Superior temporal gyrus (tissue), 1 donor: ENCODE data around the gene WNT11.

Source experiments
- DNase-seq: peaks from one replicate; pipeline ENCODE4 v3.0.0-alpha.2; 2016; ENCODE audit errors: extremely low spot score

The WNT11 gene

DNA sequence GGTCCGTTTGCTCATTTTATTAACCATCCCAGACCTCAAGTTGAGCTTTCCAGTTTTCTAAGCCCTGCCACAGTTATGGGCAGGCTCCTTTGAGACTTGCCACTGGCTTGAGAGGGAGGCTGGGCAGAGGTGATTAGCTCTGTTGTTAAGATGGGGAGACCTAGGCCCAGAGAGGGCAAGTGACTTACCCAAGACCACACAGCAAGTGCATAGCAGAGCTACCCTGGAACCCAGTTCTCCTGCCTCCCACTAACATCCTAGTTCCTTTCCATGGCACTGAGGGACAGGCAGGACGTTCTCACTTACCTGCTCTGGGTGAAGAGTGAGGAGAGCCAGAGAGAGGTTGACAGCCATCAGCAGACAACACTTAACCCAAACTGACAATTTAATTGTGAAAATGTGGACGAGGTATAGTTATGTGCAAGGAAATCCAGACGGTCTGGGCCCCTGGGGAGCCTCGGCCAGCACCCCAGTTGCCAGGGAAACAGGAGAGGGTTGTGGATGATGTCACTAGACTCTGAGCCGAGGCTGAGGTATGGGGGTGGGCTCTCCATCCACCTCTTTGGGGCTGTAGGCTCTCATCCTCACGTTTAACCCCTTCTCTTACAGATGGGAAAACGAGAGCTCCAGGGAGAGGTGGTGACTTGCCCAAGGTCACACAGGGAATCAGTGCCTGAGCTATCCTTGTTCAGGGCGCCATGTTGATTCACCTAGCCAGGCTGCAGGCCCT is 12.3 kb upstream of the WNT11 start:
- no peak for DNase-seq

DNA sequence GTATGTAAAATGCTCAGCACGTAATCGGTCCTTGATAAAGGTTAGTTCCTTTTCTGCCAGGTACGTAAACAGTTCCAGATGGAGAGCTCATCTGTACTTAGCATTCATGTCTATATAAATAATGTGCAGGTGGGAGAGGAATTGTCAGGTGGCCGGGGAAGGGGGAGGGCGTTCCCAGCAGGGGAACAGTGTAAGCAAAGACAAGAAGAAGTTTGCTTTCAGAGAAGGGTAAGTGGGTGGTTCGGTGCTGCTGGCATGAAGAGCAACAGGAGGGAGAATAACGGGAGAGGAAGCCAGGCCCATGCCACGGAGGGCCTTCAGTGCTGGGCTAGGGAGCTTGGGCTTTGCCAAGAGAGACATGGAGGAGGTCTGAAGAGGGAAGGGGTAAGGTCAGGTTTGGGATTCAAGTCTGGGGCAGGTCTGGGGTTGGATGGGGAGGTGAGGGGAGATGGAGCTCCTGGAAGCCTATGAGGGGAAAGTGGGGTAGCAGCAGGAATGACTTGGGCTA is 11.4 kb upstream of the WNT11 start:
- DNase-seq = no peak

DNA sequence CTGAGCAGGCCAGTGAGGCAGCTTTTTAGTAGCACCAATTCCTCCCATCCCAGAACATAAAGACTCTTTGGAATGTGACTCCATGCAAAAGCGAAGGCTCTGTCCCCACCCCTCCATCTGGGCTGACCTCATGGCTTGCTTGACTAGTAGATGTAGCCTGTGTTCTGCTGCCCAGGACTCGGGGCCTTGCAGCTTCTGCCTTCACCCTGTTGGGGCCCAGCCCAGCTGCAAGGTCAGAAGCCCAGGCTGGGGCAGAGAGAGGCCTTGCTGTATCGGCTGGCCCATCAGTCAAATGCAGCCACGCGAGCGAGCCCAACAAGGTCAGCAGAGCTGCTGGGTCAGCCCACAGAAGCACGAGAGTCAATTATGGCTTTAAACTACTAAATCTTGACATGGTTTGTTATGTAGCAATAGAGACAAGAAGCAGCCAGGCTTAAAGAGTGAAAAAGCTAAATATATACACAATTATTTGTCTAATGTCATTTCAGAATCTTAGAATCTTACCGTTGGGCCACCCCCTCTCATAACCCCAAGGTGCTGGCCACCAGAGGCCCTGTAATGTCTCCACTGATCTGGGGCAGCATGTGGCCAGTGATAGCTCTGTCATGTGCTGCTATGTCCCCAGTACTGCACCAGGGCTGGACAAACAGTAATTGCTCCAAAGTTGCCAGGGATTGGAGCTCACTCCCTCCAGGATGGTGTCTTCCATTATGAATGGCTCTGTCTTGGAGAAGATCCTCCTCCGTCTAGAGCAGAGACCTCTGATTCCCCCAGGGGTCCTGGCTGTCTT is 10.4 kb upstream of the WNT11 start:
- no peak for DNase-seq

DNA sequence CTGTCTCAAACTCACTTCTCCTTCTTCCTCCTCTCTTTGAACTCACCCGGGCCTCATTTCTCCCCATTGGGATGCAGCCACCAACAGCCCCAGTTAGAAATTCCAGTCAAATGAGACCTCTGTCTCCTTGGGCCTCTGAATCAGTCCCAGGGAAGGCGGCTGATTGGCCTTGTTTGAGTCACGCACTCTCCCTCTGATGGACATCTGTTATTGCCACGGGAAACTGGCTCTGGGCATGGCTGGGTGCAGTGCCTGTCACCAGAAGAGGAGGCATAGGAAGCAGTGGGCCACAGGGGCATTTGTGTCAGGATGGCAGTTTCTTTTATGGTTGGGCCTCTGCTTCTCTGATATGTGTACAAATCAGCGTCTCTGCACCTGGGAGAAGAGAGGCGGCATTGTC is 9.6 kb upstream of the WNT11 start:
- no peak for DNase-seq

DNA sequence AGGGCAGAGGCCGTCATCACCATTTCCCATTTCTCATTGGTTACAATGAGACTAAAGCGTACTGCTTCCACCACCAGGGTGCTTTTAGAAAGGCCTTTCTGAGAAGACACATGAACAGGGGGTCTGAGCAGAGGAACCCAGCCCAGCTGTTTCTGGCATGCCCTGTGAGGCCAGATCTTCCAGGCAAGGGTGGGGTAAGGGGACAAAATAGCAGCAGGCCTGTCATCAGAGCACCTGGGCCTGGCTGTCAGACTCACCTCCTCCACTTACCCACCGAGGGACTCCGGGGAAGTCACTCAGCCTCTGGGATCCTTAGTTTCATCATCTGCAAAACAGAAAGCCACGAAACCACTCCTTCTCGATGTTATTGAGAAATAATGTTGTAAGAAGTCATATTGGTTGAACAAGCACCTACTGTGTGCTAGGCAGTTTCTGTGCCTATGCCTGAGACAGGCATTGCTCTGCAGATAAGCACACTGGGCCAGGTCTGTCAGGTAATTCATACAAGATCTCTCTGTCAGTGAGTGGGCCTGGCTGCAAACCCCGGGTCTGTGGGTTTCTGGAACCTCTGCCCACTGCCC is 8.8 kb upstream of the WNT11 start:
- DNase-seq = no peak

DNA sequence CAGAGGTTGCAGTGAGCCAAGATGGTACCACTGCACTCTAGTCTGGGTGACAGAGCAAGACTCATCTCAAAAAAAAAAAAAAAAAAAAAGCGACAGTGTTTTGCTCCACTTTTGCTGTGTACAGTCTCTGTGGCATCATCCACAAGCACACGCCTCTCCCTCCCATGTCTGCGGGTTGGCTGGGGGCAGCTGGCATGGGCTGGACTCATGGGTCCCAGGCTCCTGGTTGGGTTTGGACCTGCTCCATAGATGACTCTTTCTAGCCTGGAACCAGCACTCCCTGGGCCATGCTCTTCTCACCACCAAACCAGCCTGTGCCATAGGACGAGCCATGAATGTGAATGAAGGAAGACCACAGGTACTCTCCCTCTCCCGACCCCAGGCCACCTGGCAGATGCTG is 7.9 kb upstream of the WNT11 start:
- DNase-seq = no peak

DNA sequence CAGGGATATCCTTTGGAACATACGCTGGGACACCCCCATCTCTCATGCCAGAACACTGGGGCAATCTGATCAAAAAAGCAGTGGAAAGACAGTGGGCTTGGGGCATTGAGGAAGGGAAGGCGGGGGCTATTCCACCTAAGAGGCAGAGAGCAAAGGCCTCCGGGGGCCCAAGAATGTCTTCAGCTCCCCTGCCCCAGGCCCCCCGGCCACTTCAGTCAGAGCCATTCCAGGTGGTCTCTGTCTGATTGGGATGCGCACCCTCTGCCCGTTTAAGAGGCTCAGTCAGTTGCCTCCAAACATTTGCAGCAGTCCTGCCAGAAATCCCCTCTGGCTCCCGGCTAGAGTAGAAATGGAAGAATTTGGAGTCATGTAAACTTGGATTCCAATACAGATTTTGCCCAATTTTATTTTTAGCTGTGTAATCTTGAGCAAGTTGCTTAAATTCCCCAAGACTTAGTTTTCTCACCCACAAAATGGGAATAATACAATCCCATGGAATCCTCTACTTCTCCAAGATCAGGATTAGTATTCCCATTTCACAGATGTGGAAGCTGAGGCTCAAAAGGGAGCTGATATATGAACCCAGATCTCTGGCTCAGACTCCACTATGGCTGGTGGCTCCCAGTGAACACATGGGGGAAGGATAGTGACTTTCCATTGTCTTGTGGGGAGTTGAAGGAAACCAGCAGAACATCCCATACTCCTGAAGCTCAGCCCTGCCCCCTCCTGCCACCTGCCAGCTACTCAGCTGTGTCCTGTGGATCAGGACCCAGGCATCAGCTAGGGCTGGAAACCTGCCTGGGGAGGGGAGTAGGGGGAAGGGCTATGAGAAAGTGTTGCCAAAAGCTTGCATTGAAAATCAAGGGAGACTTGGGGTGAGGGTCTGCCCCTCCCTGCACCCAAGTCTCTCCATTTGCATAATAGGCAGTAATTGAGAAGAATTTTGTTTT is 6.1 kb upstream of the WNT11 start:
- no peak for DNase-seq

DNA sequence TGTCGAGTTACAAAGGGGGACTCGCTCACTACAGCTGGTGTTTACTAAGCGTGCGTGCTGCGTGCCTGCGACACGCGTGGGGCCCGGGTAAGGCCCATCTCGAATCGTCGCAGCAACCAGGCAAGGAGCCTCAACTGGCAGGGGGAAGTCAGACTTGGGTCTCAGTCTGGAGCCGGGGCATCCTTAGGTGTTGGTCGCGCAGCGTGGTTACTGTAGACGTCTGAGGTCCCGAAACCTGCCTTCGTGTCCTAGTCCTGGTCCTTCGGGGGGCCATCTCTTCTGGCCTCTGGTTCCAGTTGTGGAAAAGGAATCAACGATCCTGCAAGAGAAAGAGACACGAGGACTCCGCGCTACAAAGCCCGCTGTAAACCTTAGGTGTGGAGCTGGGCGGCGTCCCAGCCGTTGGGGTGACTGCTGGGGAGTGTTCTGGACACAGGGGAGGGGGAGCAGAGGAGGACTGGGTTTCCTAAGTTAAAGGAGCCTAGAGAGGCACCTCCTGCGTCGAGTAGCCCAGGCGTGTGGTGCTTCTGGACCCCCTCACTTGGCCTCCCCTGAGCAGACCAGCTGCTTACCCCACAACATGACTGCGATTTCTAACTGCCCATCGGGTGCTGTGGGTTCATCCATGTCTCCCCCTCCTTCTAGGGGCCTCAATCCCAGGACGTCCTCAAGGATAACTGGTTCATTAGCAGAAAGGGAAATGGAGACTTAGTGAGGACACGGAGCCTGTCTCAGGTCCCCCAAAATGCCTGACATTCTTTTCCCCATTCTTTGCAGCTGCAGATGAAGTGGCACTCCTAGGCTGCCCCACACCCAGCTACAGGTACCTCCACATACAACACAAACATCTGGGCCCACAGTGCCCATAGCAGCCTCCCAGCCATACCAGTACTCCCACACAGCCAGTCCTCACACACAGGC is 4.9 kb upstream of the WNT11 start:
- no peak for DNase-seq

DNA sequence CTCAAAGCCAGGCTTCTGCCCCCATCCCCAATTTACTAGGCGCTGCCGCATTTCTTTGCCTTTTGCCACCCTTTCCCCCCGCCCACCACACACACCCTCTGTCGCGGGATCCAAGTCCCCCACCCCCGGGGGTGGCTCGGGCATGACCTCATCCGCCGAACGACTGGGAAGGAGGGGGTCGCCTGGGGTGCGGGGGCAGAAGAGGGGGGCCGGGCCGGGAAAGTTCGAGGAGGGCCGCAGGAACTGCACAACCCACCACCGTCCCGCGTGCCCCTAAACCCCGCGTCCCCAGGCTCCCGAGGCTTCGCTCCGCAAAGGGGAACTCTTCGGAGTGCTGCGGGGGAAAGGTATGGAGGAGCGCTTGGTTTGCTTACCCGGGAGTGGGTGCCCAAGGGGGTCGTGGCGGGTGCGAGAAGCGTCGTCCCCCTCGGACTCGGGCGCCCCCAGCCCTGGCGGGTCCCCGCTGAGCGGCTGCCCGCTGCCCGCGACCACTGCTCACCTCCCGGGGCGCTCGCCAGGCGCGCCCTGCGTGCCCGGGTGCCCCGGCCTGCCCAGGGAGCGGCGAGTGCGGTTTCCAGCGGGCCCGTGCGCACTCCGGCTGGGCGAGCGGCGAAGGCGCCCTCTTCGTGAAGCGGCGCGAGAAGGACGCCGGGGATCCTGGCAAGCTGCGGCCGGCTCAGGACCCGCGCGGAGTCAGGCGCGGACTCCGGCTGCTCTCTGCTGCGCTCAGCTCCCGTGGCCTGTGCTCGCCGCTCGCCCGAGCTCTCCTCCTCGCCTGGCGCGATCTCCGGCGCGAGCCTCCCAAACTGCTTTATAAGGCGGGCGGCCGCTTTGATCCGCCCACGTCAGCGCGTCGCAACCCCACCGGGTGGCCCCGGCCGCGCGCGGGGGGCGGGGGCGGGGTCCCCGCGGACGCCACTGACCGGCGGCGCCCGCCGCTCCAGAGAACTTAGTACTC is 4.0 kb upstream of the WNT11 start:
- no peak for DNase-seq

DNA sequence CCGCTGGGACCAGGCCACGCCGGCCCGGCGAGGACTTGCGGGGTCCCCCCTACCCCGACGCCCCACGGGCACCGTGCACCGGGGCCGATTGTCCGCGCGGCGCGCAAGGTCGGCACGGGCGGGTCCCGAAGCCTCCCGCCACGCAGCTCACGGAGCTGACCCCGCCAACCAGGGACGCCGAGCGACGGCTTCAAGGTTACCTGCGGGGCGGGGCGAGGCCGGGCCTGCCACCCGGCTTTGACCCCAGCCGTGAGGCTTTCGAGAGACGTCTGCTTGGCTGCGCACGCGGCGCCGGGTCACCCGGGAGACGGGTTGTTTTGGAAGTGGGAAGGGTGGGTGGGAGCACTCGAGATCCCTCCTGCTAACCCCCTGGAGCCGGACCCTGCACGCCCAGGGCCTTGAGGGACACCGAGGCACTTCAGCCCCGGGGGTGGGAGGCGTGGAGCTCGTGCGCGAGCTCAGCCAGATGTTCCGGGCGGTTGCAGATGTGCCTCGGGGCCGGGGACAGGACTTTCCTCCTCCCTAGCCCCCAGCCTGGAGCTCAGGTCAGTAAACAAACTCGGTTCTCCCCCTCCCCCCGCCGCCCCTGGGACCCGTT is 3.2 kb upstream of the WNT11 start:
- DNase-seq = no peak

DNA sequence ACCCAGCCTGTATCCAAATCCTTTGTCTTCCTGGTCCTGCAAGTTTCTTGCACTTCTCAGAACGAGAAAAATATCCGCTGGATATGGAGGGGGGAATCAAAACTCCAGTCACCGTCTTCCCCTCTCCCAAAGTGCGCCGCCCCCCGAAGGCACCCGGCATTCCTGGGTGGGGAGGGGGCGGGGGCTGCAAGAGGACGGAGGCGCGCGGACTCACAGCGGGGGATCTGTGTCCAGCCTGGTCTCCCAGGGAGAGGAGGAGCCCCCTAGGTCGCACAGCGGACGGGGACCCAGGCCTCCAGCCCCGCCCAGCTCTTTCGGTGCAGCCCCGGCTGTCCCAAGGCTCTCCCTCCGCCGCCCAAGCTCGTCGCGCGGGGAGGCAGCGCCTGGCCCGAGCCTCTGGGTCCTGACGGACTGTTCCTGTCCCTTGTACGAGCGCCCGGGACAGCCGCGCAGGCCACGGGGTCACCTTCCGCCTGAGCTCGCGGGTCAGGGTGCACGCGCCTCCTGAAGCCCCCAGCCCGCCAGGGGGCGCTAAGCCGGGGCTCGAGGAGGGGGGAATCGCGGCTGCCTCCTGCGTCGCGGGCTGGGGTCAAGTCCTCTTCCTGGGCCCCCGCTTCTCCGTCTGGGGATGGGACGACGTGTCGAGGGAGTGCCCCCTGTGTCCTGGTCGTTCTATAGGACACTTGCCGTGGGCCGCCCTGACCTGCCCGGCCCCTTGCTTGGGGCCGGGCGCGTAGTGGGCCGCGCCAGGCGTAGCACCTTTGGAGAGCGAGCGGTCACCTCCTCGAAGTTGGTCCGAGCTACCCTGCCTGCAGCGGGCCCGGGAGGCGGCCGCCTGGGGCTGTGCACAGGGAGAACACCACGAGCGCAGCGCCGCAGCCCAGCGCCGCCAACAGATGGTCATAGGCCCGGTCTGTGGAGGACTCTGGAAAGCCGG is 2.4 kb upstream of the WNT11 start:
- peak; percentile 55 for DNase-seq

DNA sequence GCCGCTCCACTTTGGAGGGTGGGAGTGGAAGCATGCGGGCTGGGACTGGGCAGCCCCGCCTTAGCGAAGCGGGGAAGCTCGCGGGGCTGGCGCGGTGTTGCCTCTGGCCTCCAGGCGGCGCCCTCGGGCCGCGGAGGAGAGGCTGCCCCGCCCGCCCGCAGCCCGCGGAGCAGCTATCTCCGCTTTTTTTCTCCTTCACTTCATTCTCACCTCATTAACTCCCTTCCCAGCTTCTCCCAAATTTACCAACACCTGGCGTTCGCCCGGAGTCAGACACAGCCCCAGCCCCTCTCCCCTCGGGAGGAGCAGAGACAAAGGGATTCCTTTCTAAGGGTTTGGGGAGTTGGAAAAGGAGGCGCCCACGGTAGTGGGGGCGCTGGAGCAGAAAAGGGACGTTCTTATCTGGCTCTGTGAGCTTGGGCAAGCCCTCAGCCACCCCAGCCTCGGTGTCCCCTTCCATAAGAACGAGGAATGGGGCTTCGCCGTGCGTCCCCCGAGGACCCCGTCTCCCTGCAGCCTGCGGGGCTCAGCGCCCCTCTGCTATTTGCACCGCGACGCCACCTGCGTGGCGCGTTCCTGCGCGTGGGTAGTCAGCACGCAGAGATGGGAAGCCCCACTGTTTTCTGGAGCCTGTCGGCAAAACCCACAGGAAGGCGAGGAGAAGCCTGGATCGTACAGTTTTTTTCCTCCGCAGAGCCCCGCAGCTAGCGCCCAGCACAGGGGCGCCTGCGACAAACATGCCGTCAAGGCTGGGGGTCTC is 1.5 kb upstream of the WNT11 start:
- DNase-seq = peak; percentile 75

DNA sequence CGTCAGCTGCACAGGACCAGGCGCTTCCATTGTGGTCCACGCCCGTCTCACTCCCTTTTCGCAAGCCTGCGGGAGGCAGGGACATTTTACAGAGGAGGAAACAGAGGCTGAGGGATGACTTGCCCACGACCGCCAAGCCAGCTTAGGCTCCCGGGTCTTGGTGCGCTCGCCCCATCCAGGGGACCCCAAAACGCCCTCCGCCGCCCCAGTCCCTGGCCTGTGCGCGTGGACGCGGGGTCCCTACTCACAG is 300 bp downstream of the WNT11 start:
- DNase-seq = no peak

DNA sequence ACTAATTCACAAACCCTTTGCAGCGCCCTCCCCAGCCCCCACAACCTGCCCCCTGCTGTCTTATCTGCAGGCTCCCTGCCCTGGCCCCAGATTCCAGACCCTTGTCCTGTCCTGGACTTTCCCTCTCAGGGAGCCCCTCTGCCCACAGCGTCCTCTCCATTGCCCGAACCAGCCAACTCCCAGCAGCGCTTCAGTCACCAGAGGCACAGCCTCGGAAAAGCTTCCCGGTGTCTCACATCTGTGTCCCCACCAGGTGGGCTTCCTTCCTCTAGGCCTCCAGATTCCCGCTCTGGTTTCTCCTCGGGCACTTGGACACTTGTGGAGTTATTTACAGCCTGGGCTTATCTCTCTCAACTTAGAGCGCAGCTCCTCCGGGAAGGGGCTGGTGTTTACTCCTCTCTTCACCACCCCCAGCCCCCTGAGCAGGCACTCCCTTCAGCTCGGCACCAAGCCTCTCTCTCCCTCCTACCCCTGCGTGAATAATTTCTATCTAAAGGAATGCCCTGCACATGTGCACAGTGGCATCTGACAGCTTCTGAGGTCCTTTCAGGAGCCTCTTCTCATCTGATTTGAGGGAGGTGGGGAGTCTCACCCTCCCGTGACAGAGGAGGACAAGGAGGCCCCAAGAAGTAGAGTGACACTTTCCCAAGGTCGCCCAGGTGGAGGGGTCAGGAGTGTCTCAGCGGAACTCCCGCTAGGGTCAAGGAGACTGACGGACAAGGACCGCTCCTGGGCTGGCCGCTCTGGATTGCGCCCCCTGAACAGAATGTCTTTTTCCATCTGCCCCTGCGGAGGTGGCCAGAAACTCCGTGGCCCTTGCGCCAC is 838 bp downstream of the WNT11 start:
- DNase-seq = no peak

DNA sequence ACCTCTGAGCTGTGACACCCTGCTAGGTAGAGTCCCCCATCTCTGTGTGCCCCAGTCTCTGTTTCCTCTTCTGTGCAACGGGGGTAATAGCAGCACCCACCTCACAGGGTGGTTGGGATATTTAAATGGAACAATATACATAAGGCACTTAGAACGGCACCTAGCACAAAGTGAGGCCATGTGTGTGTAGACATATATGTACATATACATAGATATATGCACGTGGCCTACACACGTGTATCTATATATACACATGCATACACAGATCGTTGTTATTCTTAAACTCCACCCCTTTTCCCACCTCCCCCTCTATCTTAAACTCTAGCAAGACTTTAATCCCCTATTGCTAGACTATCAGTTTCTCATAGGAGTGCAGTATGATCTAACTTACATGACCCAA is 2.4 kb downstream of the WNT11 start:
- no peak for DNase-seq

DNA sequence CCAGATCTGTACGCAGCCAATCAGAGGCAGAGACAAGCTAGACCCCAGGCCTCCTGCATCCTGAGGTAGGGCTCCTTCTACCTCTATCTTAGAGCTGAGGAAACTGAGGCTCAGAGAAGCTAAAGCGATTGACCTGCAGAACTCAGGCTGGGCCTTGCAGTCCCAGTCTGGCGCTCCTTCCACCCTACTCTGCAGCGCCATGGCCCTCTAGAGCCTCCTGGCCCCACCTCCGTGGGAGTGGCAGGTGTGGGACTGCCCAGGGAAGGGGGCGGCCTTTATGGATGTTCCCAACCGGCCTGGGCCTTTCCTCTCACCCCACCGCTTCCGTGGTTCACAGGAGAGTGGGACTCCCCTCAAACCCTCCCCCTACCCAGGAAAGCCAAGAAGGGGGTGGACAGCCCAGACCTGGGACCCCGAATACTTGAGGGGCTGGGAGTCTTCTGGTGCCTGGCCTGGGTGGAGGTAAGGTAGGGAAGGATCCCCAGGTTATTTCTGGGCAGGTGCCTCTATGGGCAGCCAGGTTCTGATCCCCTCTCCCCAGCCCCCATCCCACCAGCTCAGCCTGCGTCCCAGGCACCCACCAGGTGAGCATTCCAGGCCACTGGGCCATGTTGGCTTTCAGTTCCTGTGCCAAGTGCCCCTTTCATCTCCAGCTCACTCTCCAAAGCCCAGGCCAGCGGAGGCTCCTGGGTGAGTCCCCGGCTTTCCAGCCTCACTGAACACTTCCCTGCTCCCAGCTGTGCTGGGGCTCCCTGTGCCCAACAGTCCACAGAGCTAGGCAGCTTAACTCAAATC is 3.0 kb downstream of the WNT11 start:
- no peak for DNase-seq
